ENCODE results near the gene PRSS57. TPM values are rescaled to one million over a fixed set of nuclear protein-coding genes. Genes with fewer than 3 reads are reported as not detected.

PRSS57 gene
- total RNA-seq, 2 experiments from 2014 or later = not detected

DNA sequence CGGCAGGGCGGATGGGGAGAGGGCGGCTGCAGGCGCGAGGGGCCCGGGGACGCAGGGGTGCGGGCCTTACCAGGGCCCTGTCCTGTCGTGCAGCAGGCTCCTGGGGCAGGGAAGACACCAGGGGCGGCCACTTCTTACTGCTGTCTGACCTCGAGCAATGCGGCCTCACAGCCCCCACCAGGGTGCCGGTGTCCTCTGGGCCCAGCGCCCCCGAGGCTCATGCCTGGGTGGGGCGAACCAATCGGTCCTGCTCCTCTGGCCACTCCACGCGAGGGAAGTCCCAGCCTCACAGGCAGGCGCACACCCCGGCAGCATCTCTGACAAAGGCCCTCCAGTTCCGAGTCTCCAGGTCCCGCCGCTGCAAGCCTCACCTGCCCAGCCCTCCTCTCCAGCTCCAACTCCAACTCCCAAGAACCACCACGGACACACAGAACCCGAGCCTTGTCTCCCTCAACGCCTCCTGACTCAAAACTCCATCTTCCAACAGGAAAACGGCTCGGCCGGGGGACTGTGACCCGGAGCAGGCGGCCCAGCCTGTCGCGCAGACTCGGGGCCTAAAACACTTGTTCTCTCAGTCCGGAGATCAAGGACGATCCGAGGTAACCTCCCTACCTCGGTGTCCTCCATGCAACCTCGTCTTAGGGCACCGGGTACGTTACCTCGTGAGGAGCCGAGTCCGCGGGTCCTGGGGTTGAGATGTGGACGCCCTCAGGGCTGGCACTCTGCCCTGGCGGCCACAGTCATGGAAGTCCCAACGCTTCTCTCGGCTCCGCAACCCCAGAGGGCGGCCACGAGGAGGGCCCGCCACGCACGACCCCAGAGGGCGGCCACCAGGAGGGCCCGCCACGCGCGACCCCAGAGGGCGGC lies 49.1 kb downstream of the PRSS57 start:
- no peak overlapping the region for H3K4me3 Mint-ChIP-seq
- peaks cover 6% of the 10 kb centered on the region for H3K36me3 Mint-ChIP-seq (ENCODE audit: low read depth)
- no peaks in the 10 kb centered on the region for H3K9me3 Mint-ChIP-seq
- CTCF ChIA-PET = no interaction called here
- H3K27me3 Mint-ChIP-seq = no peaks in the 10 kb centered on the region
- DNase-seq = no peak
- H3K4me1 Mint-ChIP-seq = no peaks in the 10 kb centered on the region
- POLR2A ChIA-PET = no interaction called here
- H3K27ac Mint-ChIP-seq = no peak overlapping the region

- H3K4me3 Mint-ChIP-seq = no peak overlapping the region
- no peaks in the 10 kb centered on the region for H3K27me3 Mint-ChIP-seq
- POLR2A ChIA-PET = no interaction called here
- H3K27ac Mint-ChIP-seq = no peak overlapping the region
- no peak for DNase-seq
- CTCF ChIA-PET = no interaction called here
- no peaks in the 10 kb centered on the region for H3K9me3 Mint-ChIP-seq
- peaks cover 6% of the 10 kb centered on the region for H3K36me3 Mint-ChIP-seq (ENCODE audit: low read depth)
- no peaks in the 10 kb centered on the region for H3K4me1 Mint-ChIP-seq
Measured at GRCh38 chr19:644789-645188, 50.5 kb downstream of the PRSS57 start.

DNA sequence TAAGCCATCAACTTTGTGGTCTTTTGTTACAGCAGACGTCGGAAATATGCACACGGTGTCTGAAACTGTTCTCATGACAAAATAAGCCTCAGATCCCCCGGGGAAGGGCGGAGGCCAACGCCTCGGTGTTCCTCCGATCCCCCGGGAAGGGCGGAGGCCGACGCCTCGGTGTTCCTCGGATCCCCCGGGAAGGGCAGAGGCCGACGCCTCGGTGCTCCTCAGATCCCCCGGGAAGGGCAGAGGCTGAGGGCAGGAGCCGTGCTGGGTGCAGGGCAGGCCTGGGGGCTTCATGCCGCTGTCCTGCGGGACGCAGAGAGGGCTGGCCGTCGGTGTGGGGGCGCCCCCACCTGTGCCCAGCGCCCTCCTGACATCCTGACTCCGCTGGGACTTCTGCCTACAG lies 50.9 kb downstream of the PRSS57 start:
- Mint-ChIP-seq H3K36me3 (ENCODE audit: low read depth) (peaks cover 6% of the 10 kb centered on the region), H3K9me3 (no peaks in the 10 kb centered on the region), H3K4me3 (no peak overlapping the region), H3K27me3 (peaks cover under 1% of the 10 kb centered on the region), H3K4me1 (peaks cover 1% of the 10 kb centered on the region), H3K27ac (no peak overlapping the region)
- CTCF ChIA-PET = interaction anchor here (0.6 kb wide), 1 partner anchor 18 kb away, joined by 6 read pairs; no protein-coding TSS in a partner anchor
- DNase-seq = no peak
- POLR2A ChIA-PET = no interaction called here

DNA sequence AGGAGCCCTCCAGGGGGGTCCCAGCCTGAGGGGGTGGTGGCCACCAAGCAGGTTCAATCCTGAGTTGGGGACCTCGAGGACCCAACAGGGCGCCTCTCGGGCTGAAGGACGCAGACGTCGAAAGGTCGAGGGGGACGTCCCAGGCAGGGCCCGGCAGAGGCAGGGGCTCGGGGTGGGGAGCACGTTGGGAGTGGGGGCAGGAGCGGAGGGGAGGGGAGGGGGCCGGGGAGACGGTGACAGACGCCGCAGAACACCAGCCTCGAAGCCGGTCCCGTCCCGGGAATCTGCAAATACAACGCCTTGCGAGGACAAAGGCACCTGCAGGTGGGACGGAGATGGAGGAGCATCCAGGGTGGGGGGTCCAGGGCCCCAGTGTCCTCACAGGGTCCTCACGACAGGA lies 51.5 kb downstream of the PRSS57 start:
- Mint-ChIP-seq H3K27ac (no peak overlapping the region), H3K4me3 (no peak overlapping the region), H3K27me3 (peaks cover 2% of the 10 kb centered on the region), H3K4me1 (peaks cover 7% of the 10 kb centered on the region), H3K9me3 (no peaks in the 10 kb centered on the region), H3K36me3 (ENCODE audit: low read depth) (peaks cover 5% of the 10 kb centered on the region)
- no peak for DNase-seq
- ChIA-PET CTCF (interaction anchor here (0.6 kb wide), 1 partner anchor 18 kb away, joined by 6 read pairs; no protein-coding TSS in a partner anchor), POLR2A (no interaction called here)

DNA sequence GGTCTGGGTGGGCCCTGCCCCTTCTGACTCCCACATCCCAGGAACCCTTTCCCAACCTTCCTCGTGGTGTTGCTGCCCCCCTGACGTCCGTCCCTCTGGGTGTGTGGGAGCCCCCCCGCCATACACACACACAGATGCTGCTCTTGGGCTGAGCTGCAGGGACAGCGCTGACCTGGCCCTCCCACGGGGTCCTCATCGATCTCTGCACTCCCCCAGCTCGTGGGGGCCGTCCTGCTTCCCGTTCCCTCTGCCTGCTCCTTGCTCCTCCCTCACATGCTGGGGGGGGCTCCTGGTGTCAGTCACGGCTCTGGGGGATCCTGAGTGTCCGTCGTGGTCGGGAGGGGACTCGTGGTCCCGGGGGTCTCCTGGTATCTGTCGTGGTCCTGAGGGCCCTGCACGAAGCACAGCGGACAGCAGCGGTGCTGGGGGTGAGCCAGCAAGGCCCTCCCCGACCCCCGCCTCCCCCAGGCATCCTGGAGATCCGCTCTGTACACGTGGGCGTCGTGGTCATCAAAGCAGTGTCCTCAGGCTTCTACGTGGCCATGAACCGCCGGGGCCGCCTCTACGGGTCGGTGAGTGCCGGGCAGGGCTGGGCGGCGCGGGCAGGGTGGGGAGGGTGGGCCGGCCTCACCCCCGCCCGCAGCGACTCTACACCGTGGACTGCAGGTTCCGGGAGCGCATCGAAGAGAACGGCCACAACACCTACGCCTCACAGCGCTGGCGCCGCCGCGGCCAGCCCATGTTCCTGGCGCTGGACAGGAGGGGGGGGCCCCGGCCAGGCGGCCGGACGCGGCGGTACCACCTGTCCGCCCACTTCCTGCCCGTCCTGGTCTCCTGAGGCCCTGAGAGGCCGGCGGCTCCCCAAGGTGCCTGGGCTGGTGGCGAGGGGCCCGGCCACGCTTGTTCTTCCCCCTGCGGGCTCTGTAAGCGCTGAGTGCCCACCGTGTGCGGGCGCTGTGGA lies 52.2 kb downstream of the PRSS57 start:
- DNase-seq = no peak
- Mint-ChIP-seq H3K36me3 (ENCODE audit: low read depth) (peaks cover 3% of the 10 kb centered on the region), H3K4me1 (peaks cover 7% of the 10 kb centered on the region), H3K4me3 (no peak overlapping the region), H3K27ac (no peak overlapping the region), H3K27me3 (peaks cover 2% of the 10 kb centered on the region), H3K9me3 (no peaks in the 10 kb centered on the region)
- CTCF ChIA-PET = interaction anchor here (1.2 kb wide), 1 partner anchor 9 kb away, joined by 4 read pairs; no protein-coding TSS in a partner anchor
- POLR2A ChIA-PET = no interaction called here

GRCh38 chr19:641702-642101 lies 53.5 kb downstream of the PRSS57 start:
- Mint-ChIP-seq H3K36me3 (ENCODE audit: low read depth) (peaks cover 3% of the 10 kb centered on the region), H3K9me3 (no peaks in the 10 kb centered on the region), H3K4me1 (peaks cover 9% of the 10 kb centered on the region), H3K27me3 (peaks cover 2% of the 10 kb centered on the region), H3K27ac (no peak overlapping the region), H3K4me3 (no peak overlapping the region)
- no peak for DNase-seq
- CTCF ChIA-PET = interaction anchor here (1.2 kb wide), 1 partner anchor 157 kb away, joined by 3 read pairs; no protein-coding TSS in a partner anchor
- POLR2A ChIA-PET = no interaction called here

DNA sequence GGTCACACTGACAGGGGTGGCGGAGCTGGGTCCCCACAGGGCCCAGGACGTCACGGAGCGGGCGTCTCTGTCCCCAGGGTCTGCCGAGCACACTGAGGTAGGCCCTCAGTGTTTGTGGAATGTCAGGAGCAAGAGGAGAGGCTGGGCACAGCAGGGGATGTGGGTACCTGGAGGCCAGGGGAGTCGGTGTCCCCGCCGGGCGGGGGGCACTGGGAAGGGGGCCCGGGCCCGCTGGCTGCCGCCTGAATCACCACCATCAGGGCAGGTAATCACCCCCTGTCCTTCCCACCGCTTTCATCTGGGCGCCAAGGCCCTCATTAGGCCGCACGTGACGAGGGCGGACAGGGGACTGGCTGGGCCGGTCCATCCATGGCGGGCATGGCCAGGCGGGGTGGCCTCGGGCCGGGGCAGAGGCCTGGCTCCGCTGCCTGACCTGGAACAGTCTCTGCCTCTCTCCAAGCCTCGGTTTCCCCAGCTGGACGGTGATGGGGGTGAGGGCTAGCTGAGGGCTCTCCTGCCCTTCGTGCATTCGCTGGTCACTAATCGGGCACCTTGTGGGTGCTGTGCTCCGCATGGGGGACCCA lies 54.6 kb downstream of the PRSS57 start:
- DNase-seq = no peak
- Mint-ChIP-seq H3K27me3 (peaks cover 2% of the 10 kb centered on the region), H3K27ac (no peak overlapping the region), H3K4me3 (no peak overlapping the region), H3K9me3 (no peaks in the 10 kb centered on the region), H3K36me3 (ENCODE audit: low read depth) (no peaks in the 10 kb centered on the region), H3K4me1 (peaks cover 9% of the 10 kb centered on the region)
- CTCF ChIA-PET = interaction anchor here (0.6 to 1.2 kb wide), 3 partner anchors 158 to 640 kb away, joined by 3 to 4 read pairs (median 3); no protein-coding TSS in a partner anchor
- POLR2A ChIA-PET = no interaction called here

DNA sequence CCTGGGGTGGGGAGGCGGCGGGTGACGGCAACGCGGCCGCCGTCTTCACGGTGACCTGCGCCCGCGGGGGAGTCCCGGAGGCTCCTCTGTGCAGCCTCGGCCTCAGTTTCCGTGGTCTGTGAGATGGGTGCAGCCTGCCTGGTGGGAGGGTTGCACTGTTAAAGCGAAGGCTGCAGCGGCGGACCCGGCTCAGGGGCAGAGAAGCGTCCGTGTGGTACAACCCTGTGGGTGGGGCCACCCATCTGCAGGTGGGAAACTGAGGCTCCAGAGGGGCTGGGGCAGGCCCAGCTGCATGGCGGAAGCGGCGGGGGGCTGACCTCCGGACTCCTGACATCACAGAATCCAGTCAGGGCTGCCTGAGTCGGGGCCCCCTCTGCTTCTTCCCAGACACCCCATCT lies 55.1 kb downstream of the PRSS57 start:
- peaks cover 2% of the 10 kb centered on the region for H3K27me3 Mint-ChIP-seq
- H3K9me3 Mint-ChIP-seq = no peaks in the 10 kb centered on the region
- H3K4me3 Mint-ChIP-seq = peak overlapping the region; percentile 7
- peaks cover 9% of the 10 kb centered on the region for H3K4me1 Mint-ChIP-seq
- ChIA-PET CTCF (no interaction called here), POLR2A (no interaction called here)
- H3K27ac Mint-ChIP-seq = no peak overlapping the region
- H3K36me3 Mint-ChIP-seq (ENCODE audit: low read depth) = no peaks in the 10 kb centered on the region
- no peak for DNase-seq

GRCh38 chr19:639253-640160 lies 55.7 kb downstream of the PRSS57 start, which contains the start of gene FGF22:
Gene FGF22, plus strand, starts transcription at chr19:639879. Its CDS starts 47 bp downstream, at chr19:639926.
- Mint-ChIP-seq H3K27me3 (peaks cover 2% of the 10 kb centered on the region), H3K4me1 (peaks cover 9% of the 10 kb centered on the region), H3K4me3 (peak within 1 kb of the TSS; percentile 73), H3K27ac (peak within 1 kb of the TSS; percentile 69), H3K9me3 (no peaks in the 10 kb centered on the region), H3K36me3 (ENCODE audit: low read depth) (no peaks in the 10 kb centered on the region)
- POLR2A ChIA-PET = no interaction called here
- CTCF ChIA-PET = no interaction called here
- peak; percentile 95 for DNase-seq

- peaks cover 2% of the 10 kb centered on the region for H3K27me3 Mint-ChIP-seq
- CTCF ChIA-PET = no interaction called here
- H3K27ac Mint-ChIP-seq = peak overlapping the region; percentile 69
- POLR2A ChIA-PET = no interaction called here
- no peaks in the 10 kb centered on the region for H3K36me3 Mint-ChIP-seq (ENCODE audit: low read depth)
- no peaks in the 10 kb centered on the region for H3K9me3 Mint-ChIP-seq
- DNase-seq = no peak
- peak overlapping the region; percentile 73 for H3K4me3 Mint-ChIP-seq
- peaks cover 13% of the 10 kb centered on the region for H3K4me1 Mint-ChIP-seq
Measured at GRCh38 chr19:638906-639252, 56.4 kb downstream of the PRSS57 start.

All from activated CD4-positive, alpha-beta T cell treated with anti-CD3 and anti-CD28 coated beads, Interleukin-2, amount 10 ng/mL, durations not matched to agents 7 days and 5 days (primary cell).